ENCODE data around the gene WNT2. TPM values are rescaled to one million over a fixed set of nuclear protein-coding genes. Genes with fewer than 3 reads are reported as not detected.
"Not testable (repeated sequence)": the region's sequence is repeated elsewhere in the genome, so short reads cannot be mapped to it uniquely, and the experiment has no call there.

WNT2 gene
- total and polyA plus RNA-seq, 2 donors (not counting 1 experiment from before 2014, with no cell fraction given) = not detected

- ChIA-PET POLR2A (no interaction called here), CTCF (no interaction called here)
- H3K27me3 Mint-ChIP-seq = peaks cover 4% of the 10 kb centered on the region
- Histone ChIP-seq H3K4me2 (replicated peaks; ENCODE audit: low read depth, low read length, poor library complexity, severe bottlenecking) (no peak overlapping the region), H3K9ac (ENCODE audit: low read length) (no peak overlapping the region), H3K27ac (ENCODE audit: low read length in 2 of 2) (no peak overlapping the region), H3K36me3 (replicated peaks in 1 of 2; ENCODE audit: control extremely low read depth in 1 of 2, control insufficient read depth in 1 of 2, extremely low read depth in 1 of 2, insufficient read depth in 2 of 2, low read length in 1 of 2) (no peaks in the 10 kb centered on the region), H3K4me3 (ENCODE audit: control extremely low read depth in 1 of 5, extremely low read depth in 1 of 5, insufficient read depth in 1 of 5, low read depth in 2 of 5, low read length in 4 of 5) (no peak overlapping the region), H2AFZ (ENCODE audit: insufficient read depth, low read depth, low read length, poor library complexity, severe bottlenecking) (no peak overlapping the region), H3K27me3 (replicated peaks in 1 of 4; ENCODE audit: control extremely low read depth in 1 of 4, control insufficient read depth in 3 of 4, insufficient read depth in 4 of 4, low read length in 3 of 4) (peaks cover 0 to 2% (median 0%) of the 10 kb centered on the region in 4 experiments), H4K20me1 (ENCODE audit: control insufficient read depth, insufficient read depth, low read length, poor library complexity, severe bottlenecking) (no peaks in the 10 kb centered on the region), H3K9me3 (ENCODE audit: control extremely low read depth in 1 of 3, control insufficient read depth in 2 of 3, insufficient read depth in 1 of 3, low read length in 2 of 3) (no peaks in the 10 kb centered on the region), H3K4me1 (ENCODE audit: control insufficient read depth in 2 of 2, insufficient read depth in 2 of 2, low read length in 2 of 2) (no peaks in the 10 kb centered on the region), H3K79me2 (ENCODE audit: control insufficient read depth, insufficient read depth, low read length) (no peaks in the 10 kb centered on the region)
- no peak overlapping the region for H3K27ac Mint-ChIP-seq
- DNase-seq (no peak), ATAC-seq (ENCODE audit: low read depth) (no peak)
- H3K4me1 Mint-ChIP-seq = no peaks in the 10 kb centered on the region
- no peaks in the 10 kb centered on the region for H3K9me3 Mint-ChIP-seq (ENCODE audit: insufficient read depth)
- no peak for TF ChIP-seq CTCF (IDR thresholded peaks at IDR 0.05)
- no peak for TF ChIP-seq EZH2 (IDR thresholded peaks at IDR 0.05; ENCODE audit: borderline replicate concordance, insufficient read depth, low read depth, low read length, poor library complexity, severe bottlenecking)
- no CpG with 5 or more reads among the region's 1 CpG for WGBS (ENCODE audit: insufficient coverage)
- no peak overlapping the region for H3K4me3 Mint-ChIP-seq
- intact Hi-C loops (cut with micrococcal nuclease) = no loop called here
Observed at GRCh38 chr7:117308891-117309290, 14.0 kb downstream of the WNT2 start.

GRCh38 chr7:117302396-117302795, 20.5 kb downstream of the WNT2 start:
- Histone ChIP-seq H3K4me1 (ENCODE audit: control insufficient read depth in 2 of 2, insufficient read depth in 2 of 2, low read length in 2 of 2) (no peaks in the 10 kb centered on the region), H3K79me2 (ENCODE audit: control insufficient read depth, insufficient read depth, low read length) (no peaks in the 10 kb centered on the region), H3K27me3 (replicated peaks in 1 of 4; ENCODE audit: control extremely low read depth in 1 of 4, control insufficient read depth in 3 of 4, insufficient read depth in 4 of 4, low read length in 3 of 4) (no peaks in the 10 kb centered on the region), H3K9me3 (ENCODE audit: control extremely low read depth in 1 of 3, control insufficient read depth in 2 of 3, insufficient read depth in 1 of 3, low read length in 2 of 3) (no peaks in the 10 kb centered on the region), H4K20me1 (ENCODE audit: control insufficient read depth, insufficient read depth, low read length, poor library complexity, severe bottlenecking) (no peaks in the 10 kb centered on the region), H3K27ac (ENCODE audit: low read length in 2 of 2) (no peak overlapping the region), H3K4me3 (ENCODE audit: control extremely low read depth in 1 of 5, extremely low read depth in 1 of 5, insufficient read depth in 1 of 5, low read depth in 2 of 5, low read length in 4 of 5) (no peak overlapping the region), H3K4me2 (replicated peaks; ENCODE audit: low read depth, low read length, poor library complexity, severe bottlenecking) (no peak overlapping the region), H2AFZ (ENCODE audit: insufficient read depth, low read depth, low read length, poor library complexity, severe bottlenecking) (no peak overlapping the region), H3K9ac (ENCODE audit: low read length) (no peak overlapping the region), H3K36me3 (replicated peaks in 1 of 2; ENCODE audit: control extremely low read depth in 1 of 2, control insufficient read depth in 1 of 2, extremely low read depth in 1 of 2, insufficient read depth in 2 of 2, low read length in 1 of 2) (no peaks in the 10 kb centered on the region)
- ATAC-seq (ENCODE audit: low read depth) = no peak
- intact Hi-C loops (cut with micrococcal nuclease) = no loop called here
- ChIA-PET POLR2A (no interaction called here), CTCF (no interaction called here)
- no peaks in the 10 kb centered on the region for H3K9me3 Mint-ChIP-seq (ENCODE audit: insufficient read depth)
- no peaks in the 10 kb centered on the region for H3K4me1 Mint-ChIP-seq
- 92% methylated on average over 1 of the region's 4 CpGs for WGBS (ENCODE audit: insufficient coverage)
- H3K27ac Mint-ChIP-seq = no peak overlapping the region
- H3K4me3 Mint-ChIP-seq = no peak overlapping the region
- TF ChIP-seq EZH2 (IDR thresholded peaks at IDR 0.05; ENCODE audit: borderline replicate concordance, insufficient read depth, low read depth, low read length, poor library complexity, severe bottlenecking) (no peak), CTCF (IDR thresholded peaks at IDR 0.05) (no peak)
- no peaks in the 10 kb centered on the region for H3K27me3 Mint-ChIP-seq
- no peak for DNase-seq

- H3K4me3 Mint-ChIP-seq; H3K27me3 ChIP-seq (replicated peaks in 1 of 4; ENCODE audit: control extremely low read depth in 1 of 4, control insufficient read depth in 3 of 4, insufficient read depth in 4 of 4, low read length in 3 of 4); CTCF ChIA-PET; H3K27ac ChIP-seq (ENCODE audit: low read length in 2 of 2); H3K9me3 Mint-ChIP-seq (ENCODE audit: insufficient read depth); H3K4me3 ChIP-seq (ENCODE audit: control extremely low read depth in 1 of 5, extremely low read depth in 1 of 5, insufficient read depth in 1 of 5, low read depth in 2 of 5, low read length in 4 of 5); H3K9me3 ChIP-seq (ENCODE audit: control extremely low read depth in 1 of 3, control insufficient read depth in 2 of 3, insufficient read depth in 1 of 3, low read length in 2 of 3); H3K27ac Mint-ChIP-seq; H3K4me1 ChIP-seq (ENCODE audit: control insufficient read depth in 2 of 2, insufficient read depth in 2 of 2, low read length in 2 of 2); H2AFZ ChIP-seq (ENCODE audit: insufficient read depth, low read depth, low read length, poor library complexity, severe bottlenecking); intact Hi-C loops (cut with micrococcal nuclease); H3K36me3 ChIP-seq (replicated peaks in 1 of 2; ENCODE audit: control extremely low read depth in 1 of 2, control insufficient read depth in 1 of 2, extremely low read depth in 1 of 2, insufficient read depth in 2 of 2, low read length in 1 of 2); H3K9ac ChIP-seq (ENCODE audit: low read length); H4K20me1 ChIP-seq (ENCODE audit: control insufficient read depth, insufficient read depth, low read length, poor library complexity, severe bottlenecking); H3K79me2 ChIP-seq (ENCODE audit: control insufficient read depth, insufficient read depth, low read length); DNase-seq; H3K27me3 Mint-ChIP-seq; H3K4me2 ChIP-seq (replicated peaks; ENCODE audit: low read depth, low read length, poor library complexity, severe bottlenecking); POLR2A ChIA-PET; H3K4me1 Mint-ChIP-seq; ATAC-seq (ENCODE audit: low read depth): not testable (repeated sequence)
- 86% methylated on average over 2 of the region's 5 CpGs for whole genome bisulfite sequencing (ENCODE audit: insufficient coverage)
Observed at GRCh38 chr7:117300506-117300905, 22.4 kb downstream of the WNT2 start.
